Naive B cell (primary cell): ENCODE data around the gene SLBP. TPM values are rescaled to one million over a fixed set of nuclear protein-coding genes. Genes with fewer than 3 reads are reported as not detected.

Experiments used
- ATAC-seq, 2 donors: fragments of 150-1000 bp; cut with Tn5 transposase; 2 replicates each; pipeline ENCODE4 v1.10.0; 2021; ENCODE audit warnings: low read depth in 2 of 2, mild to moderate bottlenecking in 2 of 2, moderate library complexity in 2 of 2
- DNase-seq: peaks from one replicate; pipeline ENCODE4 v3.0.0; 2022
- H3K27ac Mint-ChIP-seq, 6 donors: one replicate each; pipeline ENCODE4 v1.8.0; 2020 to 2022; ENCODE audit warnings: mild to moderate bottlenecking in 6 of 6, mixed read lengths in 6 of 6, moderate library complexity in 5 of 6, inconsistent platforms in 2 of 6
- H3K27me3 Mint-ChIP-seq, 3 donors: one replicate each; pipeline ENCODE4 v1.8.0; 2021 to 2022; ENCODE audit warnings: mixed read lengths in 3 of 3, mild to moderate bottlenecking in 1 of 3
- H3K36me3 Mint-ChIP-seq, 2 donors: one replicate each; pipeline ENCODE4 v1.8.0; 2020 to 2022; ENCODE audit warnings: mixed read lengths in 2 of 2, inconsistent platforms in 1 of 2, mild to moderate bottlenecking in 1 of 2
- H3K4me1 Mint-ChIP-seq, 3 donors: one replicate each; pipeline ENCODE4 v1.8.0; 2020 to 2022; ENCODE audit warnings: mixed read lengths in 3 of 3, inconsistent platforms in 1 of 3, mild to moderate bottlenecking in 1 of 3, moderate library complexity in 1 of 3
- H3K4me3 Mint-ChIP-seq, 8 donors: one replicate each; pipeline ENCODE4 v1.8.0; 2020 to 2022; ENCODE audit warnings: mild to moderate bottlenecking in 8 of 8, mixed read lengths in 8 of 8, moderate library complexity in 8 of 8, inconsistent platforms in 2 of 8
- H3K9me3 Mint-ChIP-seq, 7 donors: one replicate each; pipeline ENCODE4 v1.8.0; 2020 to 2022; ENCODE audit warnings: mixed read lengths in 7 of 7, mild to moderate bottlenecking in 5 of 7, inconsistent platforms in 2 of 7, moderate library complexity in 1 of 7
- polyA plus RNA-seq, 6 donors: library from polyadenylated mRNA; unstranded; fragments of 300-500 nt; fragmentation: Illumina TruSeq; gene quantifications; one replicate each; pipeline ENCODE4 v1.2.3, GENCODE V29; 2021; ENCODE audit warnings: low read depth in 6 of 6

The SLBP gene
- polyA plus RNA-seq, 6 donors from 2014 or later, result 32.7 to 50.5 (median 43.4) TPM

DNA sequence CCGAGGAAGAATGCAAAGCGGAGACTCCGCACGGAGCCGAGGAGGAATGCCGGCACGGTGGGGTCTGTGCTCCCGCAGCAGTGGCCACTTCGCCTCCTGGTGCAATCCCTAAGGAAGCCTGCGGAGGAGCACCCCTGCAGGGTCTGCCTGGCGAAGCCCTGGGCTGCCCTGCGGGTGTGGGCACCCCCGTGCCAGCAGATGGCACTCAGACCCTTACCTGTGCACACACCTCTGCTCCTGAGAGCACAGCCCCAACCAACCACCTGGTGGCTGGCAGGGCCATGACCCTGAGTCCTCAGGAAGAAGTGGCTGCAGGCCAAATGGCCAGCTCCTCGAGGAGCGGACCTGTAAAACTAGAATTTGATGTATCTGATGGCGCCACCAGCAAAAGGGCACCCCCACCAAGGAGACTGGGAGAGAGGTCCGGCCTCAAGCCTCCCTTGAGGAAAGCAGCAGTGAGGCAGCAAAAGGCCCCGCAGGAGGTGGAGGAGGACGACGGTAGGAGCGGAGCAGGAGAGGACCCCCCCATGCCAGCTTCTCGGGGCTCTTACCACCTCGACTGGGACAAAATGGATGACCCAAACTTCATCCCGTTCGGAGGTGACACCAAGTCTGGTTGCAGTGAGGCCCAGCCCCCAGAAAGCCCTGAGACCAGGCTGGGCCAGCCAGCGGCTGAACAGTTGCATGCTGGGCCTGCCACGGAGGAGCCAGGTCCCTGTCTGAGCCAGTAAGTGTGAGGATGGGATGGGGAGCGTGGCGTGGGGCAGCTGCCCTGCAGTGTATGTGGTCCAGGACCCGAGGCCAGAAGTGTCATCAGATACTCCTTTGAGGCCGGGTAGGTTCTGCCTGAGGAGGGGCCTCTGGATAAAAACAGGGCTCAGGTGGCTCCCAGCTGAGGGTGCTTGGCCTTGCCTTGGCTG is 16.2 kb upstream of the SLBP start:
- Mint-ChIP-seq H3K36me3 (peaks cover 0 to 6% of the 10 kb centered on the region in 2 donors), H3K27ac (peak overlapping the region in 1 of 6 donors; percentile 67)
- no peak for DNase-seq

DNA sequence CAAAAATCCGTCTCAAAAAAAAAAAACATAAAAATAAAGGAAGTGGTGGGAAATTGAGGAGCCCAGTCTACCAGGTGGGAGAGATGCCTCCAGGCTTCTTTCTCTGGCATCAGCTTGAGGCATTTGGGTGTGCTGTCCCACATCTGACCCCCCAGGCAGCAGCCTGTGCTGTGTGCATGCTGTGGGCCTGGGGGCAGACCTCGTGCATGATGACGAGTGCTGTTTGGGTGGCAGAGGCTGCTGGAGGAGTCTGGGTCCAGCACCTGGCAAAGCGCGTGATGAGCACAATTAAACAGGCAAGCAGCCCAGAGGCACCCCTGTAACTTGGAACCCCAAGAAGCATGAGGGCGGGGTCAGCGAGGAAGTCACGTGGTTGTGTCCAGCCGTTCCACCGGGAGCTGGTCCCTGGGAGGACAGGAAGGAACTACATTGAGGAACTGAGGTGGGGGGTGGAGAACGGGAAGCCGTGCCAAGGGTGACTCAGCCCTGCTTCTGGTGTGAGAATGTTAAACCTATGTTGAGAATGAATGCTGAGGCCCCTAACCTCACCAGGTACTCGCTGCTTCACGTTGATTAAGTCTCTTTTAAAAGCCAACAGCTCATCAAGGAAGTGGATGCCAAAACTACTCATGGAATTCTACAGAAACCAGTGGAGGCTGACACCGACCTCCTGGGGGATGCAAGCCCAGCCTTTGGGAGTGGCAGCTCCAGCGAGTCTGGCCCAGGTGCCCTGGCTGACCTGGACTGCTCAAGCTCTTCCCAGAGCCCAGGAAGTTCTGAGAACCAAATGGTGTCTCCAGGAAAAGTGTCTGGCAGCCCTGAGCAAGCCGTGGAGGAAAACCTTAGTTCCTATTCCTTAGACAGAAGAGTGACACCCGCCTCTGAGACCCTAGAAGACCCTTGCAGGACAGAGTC is 15.3 kb upstream of the SLBP start:
- no peak overlapping the region for H3K4me3 Mint-ChIP-seq
- no peaks in the 10 kb centered on the region for H3K36me3 Mint-ChIP-seq
- DNase-seq, result no peak
- no peaks in the 10 kb centered on the region for H3K27me3 Mint-ChIP-seq
- ATAC-seq, result no peak
- H3K9me3 Mint-ChIP-seq, result no peaks in the 10 kb centered on the region
- peaks cover 26 to 54% (median 27%) of the 10 kb centered on the region in 3 donors for H3K4me1 Mint-ChIP-seq
- H3K27ac Mint-ChIP-seq, result peak overlapping the region in 1 of 6 donors; percentile 88

More for the DNA sequence above, 16.2 kb upstream of the SLBP start:
- H3K9me3 Mint-ChIP-seq, result no peaks in the 10 kb centered on the region
- peaks cover 16 to 44% (median 18%) of the 10 kb centered on the region in 3 donors for H3K4me1 Mint-ChIP-seq
- ATAC-seq, result no peak
- no peaks in the 10 kb centered on the region for H3K27me3 Mint-ChIP-seq
- H3K4me3 Mint-ChIP-seq, result no peak overlapping the region

DNA sequence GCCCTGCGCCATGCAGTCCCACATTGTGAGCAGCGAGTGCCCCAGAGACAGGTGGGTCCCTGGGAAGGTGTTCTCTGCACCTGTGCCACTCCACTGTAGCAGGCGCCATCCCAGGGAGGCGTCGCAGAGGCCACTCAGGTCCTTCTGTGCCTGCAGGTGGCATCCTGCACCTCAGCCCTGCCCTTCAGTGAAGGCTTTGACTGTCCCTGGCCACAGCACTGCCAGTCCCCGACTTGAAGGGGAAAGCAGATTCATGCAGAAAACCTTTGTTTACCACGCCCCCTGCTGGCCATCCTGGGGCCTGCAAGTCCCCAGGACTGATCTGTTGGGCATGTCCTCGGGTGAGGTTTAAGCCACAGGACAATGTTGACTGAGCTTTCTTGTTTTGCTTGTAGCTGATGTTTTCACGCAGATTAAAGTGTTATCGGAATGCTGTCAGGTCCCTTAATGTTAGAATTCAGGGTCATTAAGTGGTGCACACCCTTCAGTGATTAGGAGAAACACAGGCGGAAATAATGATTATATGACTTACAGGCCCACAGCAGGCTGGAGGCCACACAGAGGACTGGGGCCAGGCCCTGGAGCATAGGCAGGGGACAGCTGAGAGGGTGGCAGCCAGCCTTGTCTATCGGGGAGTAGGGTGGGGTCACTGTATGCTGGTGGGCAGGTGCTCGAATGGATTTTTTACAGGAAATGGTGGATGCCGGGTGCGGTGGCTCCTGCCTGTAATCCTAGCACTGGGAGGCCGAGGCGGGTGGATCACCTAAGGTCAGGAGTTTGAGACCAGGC is 14.2 kb upstream of the SLBP start:
- H3K4me3 Mint-ChIP-seq, result peak overlapping the region in 5 of 8 donors; percentile 20 to 59 (median 41)
- DNase-seq, result peak; percentile 83
- H3K36me3 Mint-ChIP-seq, result no peaks in the 10 kb centered on the region
- peak in 1 of 2 donors; percentile 17 for ATAC-seq
- H3K27ac Mint-ChIP-seq, result peak overlapping the region; percentile 64 to 89 (median 83)
- no peaks in the 10 kb centered on the region for H3K9me3 Mint-ChIP-seq
- H3K4me1 Mint-ChIP-seq, result peaks cover 32 to 60% (median 34%) of the 10 kb centered on the region in 3 donors
- H3K27me3 Mint-ChIP-seq, result no peaks in the 10 kb centered on the region

DNA sequence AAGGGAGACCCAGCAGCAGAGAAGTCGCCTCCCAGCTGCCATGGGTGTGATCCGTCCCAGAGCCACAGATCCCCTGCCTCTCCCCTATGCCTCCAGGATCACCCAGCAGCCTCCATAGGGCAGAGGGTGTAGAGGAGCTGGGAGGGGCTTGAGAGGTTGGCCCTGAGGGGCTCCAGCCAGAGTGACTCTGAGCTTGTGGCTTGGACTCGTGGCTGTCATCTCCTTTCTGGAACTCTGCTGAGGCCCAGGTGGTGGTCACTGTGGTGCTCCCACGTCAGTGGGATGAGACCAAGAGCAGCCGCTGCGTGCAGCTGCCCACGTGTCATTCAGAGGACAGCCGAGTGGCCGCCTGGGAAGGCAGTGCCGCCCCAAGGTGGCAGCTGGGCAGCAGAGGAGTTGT is 13.4 kb upstream of the SLBP start:
- peak overlapping the region in 3 of 6 donors; percentile 49 to 100 (median 89) for H3K27ac Mint-ChIP-seq

DNA sequence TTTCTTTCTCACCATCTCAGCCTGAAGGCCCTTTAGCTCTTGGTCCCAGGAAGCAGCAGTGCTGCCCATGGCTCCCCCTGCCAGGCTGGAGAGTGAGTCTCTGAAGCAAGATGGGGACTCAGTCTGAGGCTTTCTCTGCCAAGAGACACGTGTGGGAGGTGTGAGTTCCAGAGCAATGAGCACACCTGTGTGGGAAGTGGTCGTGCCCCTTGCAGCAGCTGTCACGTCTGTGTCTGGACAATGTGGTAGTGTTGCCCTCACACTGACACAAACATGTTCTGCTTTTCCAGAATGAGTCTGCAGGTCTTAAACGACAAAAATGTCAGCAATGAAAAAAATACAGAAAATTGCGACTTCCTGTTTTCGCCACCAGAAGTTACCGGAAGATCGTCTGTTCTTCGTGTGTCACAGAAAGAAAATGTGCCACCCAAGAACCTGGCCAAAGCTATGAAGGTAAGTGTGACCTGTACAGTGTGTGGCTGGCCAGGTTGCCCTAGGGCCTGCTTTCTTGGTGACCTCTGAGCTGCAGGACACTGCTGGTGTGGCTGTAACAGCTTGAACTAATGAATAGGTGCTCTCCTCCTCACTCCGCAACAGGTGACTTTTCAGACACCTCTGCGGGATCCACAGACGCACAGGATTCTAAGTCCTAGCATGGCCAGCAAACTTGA is 11.1 kb upstream of the SLBP start:
- Mint-ChIP-seq H3K27ac (peak overlapping the region; percentile 99 to 100 (median 100)), H3K27me3 (no peaks in the 10 kb centered on the region), H3K4me1 (peaks cover 39 to 64% (median 44%) of the 10 kb centered on the region in 3 donors), H3K36me3 (no peaks in the 10 kb centered on the region), H3K9me3 (no peaks in the 10 kb centered on the region), H3K4me3 (peak overlapping the region; percentile 82 to 95 (median 89))
- peak; percentile 63 to 69 for ATAC-seq
- peak; percentile 88 for DNase-seq

More for the DNA sequence above, 13.4 kb upstream of the SLBP start:
- Mint-ChIP-seq H3K36me3 (no peaks in the 10 kb centered on the region), H3K4me3 (peak overlapping the region in 3 of 8 donors; percentile 29 to 89 (median 72)), H3K9me3 (no peaks in the 10 kb centered on the region), H3K27me3 (no peaks in the 10 kb centered on the region), H3K4me1 (peaks cover 33 to 60% (median 34%) of the 10 kb centered on the region in 3 donors)
- ATAC-seq, result no peak
- DNase-seq, result no peak

DNA sequence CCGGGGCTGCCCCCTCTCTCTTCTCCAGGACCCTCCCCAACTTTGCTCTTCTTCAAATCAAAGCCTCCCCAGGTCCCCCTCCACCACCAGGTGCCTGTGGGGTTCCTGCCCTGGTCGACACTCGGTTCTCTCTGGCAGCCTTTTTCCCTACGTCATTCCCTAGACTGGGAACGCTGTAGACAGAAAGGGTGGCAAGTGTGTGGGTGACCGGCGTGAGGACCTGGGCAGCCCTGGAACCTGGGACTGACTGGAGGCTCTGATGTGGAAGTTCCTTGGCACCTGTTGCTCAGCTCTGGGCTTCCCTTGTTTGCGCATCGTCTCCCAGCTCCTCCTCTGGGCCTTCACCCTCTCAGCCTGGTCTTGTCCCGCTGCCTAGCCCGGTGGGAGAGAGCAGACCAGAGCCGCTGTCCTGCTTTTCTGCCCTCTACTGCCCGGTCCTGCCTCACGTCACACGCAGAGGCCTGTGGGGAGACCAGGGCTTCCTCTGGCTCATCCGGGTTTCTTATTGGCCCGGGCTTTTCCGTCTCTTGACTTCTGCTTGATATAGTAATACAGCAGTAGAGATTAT is 10.5 kb upstream of the SLBP start:
- no peak for DNase-seq
- no peaks in the 10 kb centered on the region for H3K9me3 Mint-ChIP-seq

DNA sequence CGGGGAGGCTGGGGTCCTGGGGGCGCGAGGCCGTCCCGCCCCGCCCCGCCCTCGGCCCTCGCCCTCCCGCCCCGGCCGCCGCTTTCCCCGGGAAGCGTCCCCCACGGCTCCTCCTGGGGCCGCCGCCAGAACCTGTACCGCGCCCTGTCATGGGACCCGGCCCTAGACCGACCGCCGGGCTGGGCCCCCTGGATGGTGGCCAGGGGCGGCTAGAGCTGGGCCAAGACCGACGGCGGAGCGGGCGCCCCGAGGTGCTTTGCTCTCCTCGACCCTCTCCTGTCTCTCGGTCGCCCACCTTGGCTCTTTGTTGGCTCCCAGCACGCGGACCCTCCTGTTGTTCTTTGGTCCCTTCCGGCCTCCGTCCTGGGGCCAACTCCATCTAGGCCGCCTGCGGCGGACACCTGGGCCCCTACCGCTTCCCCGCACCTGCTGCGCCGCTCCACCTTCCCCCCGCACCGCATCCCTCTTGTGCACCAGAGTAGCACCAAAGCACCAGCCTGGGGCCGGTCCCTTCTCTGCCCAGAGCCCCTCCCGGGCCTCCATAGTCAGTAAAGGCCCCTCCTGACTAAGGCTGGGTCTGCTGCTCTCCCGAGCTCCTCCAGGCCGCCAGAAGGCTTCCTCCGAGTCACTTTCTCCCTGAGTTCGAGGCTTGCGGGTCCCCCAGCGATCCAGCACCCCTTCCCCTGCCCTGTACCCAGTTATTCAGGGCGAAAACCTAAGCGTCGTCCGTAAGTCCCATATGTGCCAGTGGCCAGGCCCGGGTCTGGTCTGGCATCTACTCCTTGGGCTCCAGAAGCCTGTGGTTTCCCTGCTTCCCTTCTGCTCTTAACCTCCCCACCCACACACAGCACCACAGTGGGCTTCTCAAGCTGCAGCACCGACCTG is 9.8 kb upstream of the SLBP start:
- no peaks in the 10 kb centered on the region for H3K36me3 Mint-ChIP-seq
- H3K4me3 Mint-ChIP-seq, result peak overlapping the region; percentile 82 to 95 (median 89)
- peak overlapping the region; percentile 99 to 100 (median 100) for H3K27ac Mint-ChIP-seq
- DNase-seq, result no peak
- H3K9me3 Mint-ChIP-seq, result no peaks in the 10 kb centered on the region
- H3K27me3 Mint-ChIP-seq, result no peaks in the 10 kb centered on the region
- no peak for ATAC-seq
- peaks cover 37 to 61% (median 48%) of the 10 kb centered on the region in 3 donors for H3K4me1 Mint-ChIP-seq

More for the DNA sequence above, 10.5 kb upstream of the SLBP start:
- Mint-ChIP-seq H3K36me3 (no peaks in the 10 kb centered on the region), H3K4me1 (peaks cover 37 to 64% (median 48%) of the 10 kb centered on the region in 3 donors), H3K27ac (peak overlapping the region; percentile 99 to 100 (median 100)), H3K4me3 (peak overlapping the region; percentile 82 to 95 (median 89)), H3K27me3 (no peaks in the 10 kb centered on the region)
- no peak for ATAC-seq

DNA sequence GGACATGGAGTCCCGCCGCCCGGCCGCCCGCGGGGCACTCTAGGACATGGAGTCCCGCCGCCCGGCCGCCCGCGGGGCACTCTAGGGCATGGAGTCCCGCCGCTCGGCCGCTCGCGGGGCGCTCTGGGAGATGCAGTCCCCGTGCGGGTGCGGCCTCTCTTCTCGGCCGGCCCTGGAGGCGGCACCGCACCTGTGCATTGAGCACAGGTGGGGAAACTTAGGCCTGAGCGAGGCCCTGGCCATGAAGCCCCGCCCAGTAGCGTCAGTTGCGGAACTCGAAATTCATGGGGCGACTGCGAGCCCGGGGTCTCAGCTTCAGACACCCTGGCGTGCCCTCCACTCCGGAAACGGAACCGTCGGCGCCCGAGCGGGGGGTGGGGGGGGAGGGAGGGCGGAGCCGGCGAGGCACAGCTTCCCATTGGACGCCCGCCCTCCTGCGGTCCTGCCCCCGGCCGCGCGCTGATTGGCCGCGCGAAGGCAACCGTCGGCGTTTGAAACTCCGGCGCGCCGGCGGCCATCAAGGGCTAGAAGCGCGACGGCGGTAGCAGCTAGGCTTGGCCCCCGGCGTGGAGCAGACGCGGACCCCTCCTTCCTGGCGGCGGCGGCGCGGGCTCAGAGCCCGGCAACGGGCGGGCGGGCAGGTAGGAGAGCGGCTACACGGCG is 9.0 kb upstream of the SLBP start, which contains the start of the genes TACC3 and TMEM129:
Gene TACC3, plus strand, starts transcription at position 519 of the 663 bp plus-strand sequence. CDS start 1,901 bp downstream, outside the sequence.
Gene TMEM129, minus strand, starts transcription at position 321 of the 663 bp plus-strand sequence. CDS start 486 bp downstream, outside the sequence.
- Mint-ChIP-seq H3K4me1 (peaks cover 34 to 60% (median 41%) of the 10 kb centered on the region in 3 donors), H3K27ac (peak within 1 kb of the TSS; percentile 99 to 100 (median 100)), H3K4me3 (peak within 1 kb of the TSS; percentile 82 to 95 (median 90)), H3K27me3 (no peaks in the 10 kb centered on the region), H3K36me3 (no peaks in the 10 kb centered on the region), H3K9me3 (no peaks in the 10 kb centered on the region)
- peak; percentile 69 to 79 for ATAC-seq
- peak; percentile 95 for DNase-seq

DNA sequence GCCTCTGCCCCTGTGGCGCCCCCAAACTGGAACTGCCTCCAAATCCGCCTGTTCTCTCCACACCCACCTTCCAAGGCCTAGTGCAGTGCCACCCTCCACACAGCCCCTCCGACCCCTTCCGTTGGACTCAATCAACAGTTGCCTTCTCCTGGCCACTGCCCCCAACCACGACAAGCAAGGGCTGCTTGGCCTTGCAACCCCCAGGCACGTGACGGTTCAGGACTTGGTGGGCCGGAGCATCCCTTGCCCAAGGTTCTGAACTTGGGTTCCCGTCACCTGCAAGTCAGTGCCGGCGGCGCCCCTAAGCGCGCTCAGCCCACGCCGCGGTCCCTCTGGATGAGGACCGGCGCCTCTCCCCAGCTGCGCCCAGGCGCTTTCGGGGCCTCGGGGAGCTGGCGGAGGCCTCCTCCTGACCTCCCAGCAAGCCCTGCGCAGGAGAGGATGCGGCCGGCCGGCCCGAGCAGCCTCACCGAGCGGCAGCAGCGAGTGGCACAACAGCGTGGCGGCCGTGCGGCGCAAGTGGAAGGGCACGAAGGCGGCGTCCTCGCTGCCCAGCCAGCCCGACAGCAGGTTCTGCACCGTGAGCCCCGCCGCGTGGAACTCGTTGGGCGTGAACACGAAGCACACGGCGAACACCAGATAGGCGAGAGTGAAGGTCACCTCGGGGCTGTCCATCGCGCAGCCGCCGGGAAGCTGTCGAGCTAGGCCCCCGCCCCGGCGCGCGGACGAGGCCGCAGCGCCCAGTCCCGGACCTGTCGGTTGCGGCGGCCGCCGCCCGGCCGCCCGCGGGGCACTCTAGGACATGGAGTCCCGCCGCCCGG is 8.3 kb upstream of the SLBP start:
- DNase-seq, result peak; percentile 27
- Mint-ChIP-seq H3K36me3 (no peaks in the 10 kb centered on the region), H3K27ac (peak overlapping the region; percentile 30 to 100 (median 80)), H3K9me3 (no peaks in the 10 kb centered on the region), H3K27me3 (no peaks in the 10 kb centered on the region), H3K4me3 (peak overlapping the region; percentile 73 to 94 (median 84)), H3K4me1 (peaks cover 38 to 65% (median 48%) of the 10 kb centered on the region in 3 donors)
- no peak for ATAC-seq
